WTC11 (cell line): Measurements from ENCODE around the gene PRR33. TPM values are rescaled to one million over a fixed set of nuclear protein-coding genes. Genes with fewer than 3 reads are reported as not detected.

Source experiments
- ATAC-seq: fragments of 200-7000 bp; cut with Tn5 transposase; 2 replicates; pipeline ENCODE4 v1.10.0; 2021; ENCODE audit warnings: mild to moderate bottlenecking, moderate library complexity
- CTCF ChIA-PET: fragments of 300-600 bp; sonication (Branson Sonifier 250); formaldehyde crosslinking; loops from one replicate; lab custom pipeline; 2021; ENCODE audit warnings: antibody characterized with exemption; lab: Charles Lee
- POLR2A ChIA-PET: fragments of 350-600 bp; sonication (Branson Sonifier 250); formaldehyde crosslinking; loops from one replicate; lab custom pipeline; 2021; ENCODE audit warnings: antibody characterized with exemption; lab: Charles Lee
- DNase-seq: peaks from one replicate; pipeline ENCODE4 v3.0.0; 2021; ENCODE audit warnings: low spot score
- H3K27ac Mint-ChIP-seq: 2 replicates; pipeline ENCODE4 v1.8.0; 2021; ENCODE audit warnings: mixed read lengths
- H3K27me3 Mint-ChIP-seq: 2 replicates; pipeline ENCODE4 v1.8.0; 2021; ENCODE audit warnings: low read depth, mild to moderate bottlenecking, moderate library complexity, mixed read lengths
- H3K36me3 Mint-ChIP-seq: 2 replicates; pipeline ENCODE4 v1.8.0; 2021; ENCODE audit warnings: mixed read lengths
- H3K4me1 Mint-ChIP-seq: 2 replicates; pipeline ENCODE4 v1.8.0; 2022; ENCODE audit warnings: mixed read lengths
- H3K4me3 Mint-ChIP-seq: 2 replicates; pipeline ENCODE4 v1.8.0; 2021; ENCODE audit warnings: mild to moderate bottlenecking, moderate library complexity, mixed read lengths
- H3K9me3 Mint-ChIP-seq: 2 replicates; pipeline ENCODE4 v1.8.0; 2021; ENCODE audit warnings: mixed read lengths
- CREM ChIP-seq: sonication (generic); formaldehyde crosslinking; IDR thresholded peaks from 2 replicates; pipeline ENCODE4 v1.8.1; 2022; ENCODE audit warnings: mild to moderate bottlenecking, missing genetic modification reagents, moderate library complexity
- GABPB1 ChIP-seq: sonication (generic); formaldehyde crosslinking; IDR thresholded peaks from 2 replicates; pipeline ENCODE4 v1.8.1; 2023; ENCODE audit warnings: mild to moderate bottlenecking, missing genetic modification reagents
- HMGA2 ChIP-seq: fragments of 250-450 bp; sonication (Bioruptor Pico); IDR thresholded peaks from 2 replicates; pipeline ENCODE4 v1.4.0; 2021; ENCODE audit warnings: mild to moderate bottlenecking, moderate library complexity
- IRF1 ChIP-seq: sonication (generic); formaldehyde crosslinking; IDR thresholded peaks from 2 replicates; pipeline ENCODE4 v1.8.0; 2023; ENCODE audit warnings: missing genetic modification reagents
- MAX ChIP-seq: sonication (generic); formaldehyde crosslinking; IDR thresholded peaks from 2 replicates; pipeline ENCODE4 v1.8.0; 2022; ENCODE audit warnings: mild to moderate bottlenecking, missing genetic modification reagents
- MYBL2 ChIP-seq: sonication (generic); formaldehyde crosslinking; IDR thresholded peaks from 2 replicates; pipeline ENCODE4 v1.8.1; 2023; ENCODE audit warnings: mild to moderate bottlenecking, moderate library complexity, missing genetic modification reagents
- NFYB ChIP-seq: sonication (generic); formaldehyde crosslinking; conservative IDR thresholded peaks from 2 replicates; pipeline ENCODE4 v1.8.0; 2022; ENCODE audit warnings: low read depth, missing genetic modification reagents
- NR2C2 ChIP-seq: sonication (generic); formaldehyde crosslinking; IDR thresholded peaks from 2 replicates; pipeline ENCODE4 v1.8.0; 2022; ENCODE audit warnings: mild to moderate bottlenecking, missing genetic modification reagents
- SMAD3 ChIP-seq: sonication (generic); formaldehyde crosslinking; IDR thresholded peaks from 2 replicates; pipeline ENCODE4 v1.8.0; 2022; ENCODE audit warnings: missing genetic modification reagents, mild to moderate bottlenecking, borderline replicate concordance
- SMAD4 ChIP-seq: sonication (generic); formaldehyde crosslinking; IDR thresholded peaks from 2 replicates; pipeline ENCODE4 v1.8.0; 2022; ENCODE audit warnings: mild to moderate bottlenecking, missing genetic modification reagents
- TP53 ChIP-seq: sonication (generic); formaldehyde crosslinking; IDR thresholded peaks from 2 replicates; pipeline ENCODE4 v1.8.1; 2023; ENCODE audit warnings: mild to moderate bottlenecking, missing genetic modification reagents
- ZNF121 ChIP-seq: sonication (generic); formaldehyde crosslinking; IDR thresholded peaks from 2 replicates; pipeline ENCODE4 v1.8.0; 2023; ENCODE audit warnings: missing genetic modification reagents
- ZNF138 ChIP-seq: sonication (generic); formaldehyde crosslinking; conservative IDR thresholded peaks from 2 replicates; pipeline ENCODE4 v1.8.1; 2022; ENCODE audit warnings: mild to moderate bottlenecking, moderate library complexity, missing genetic modification reagents
- ZNF396 ChIP-seq: fragments of 250-450 bp; sonication (Bioruptor Pico); IDR thresholded peaks from 2 replicates; pipeline ENCODE4 v1.8.0; 2021; ENCODE audit warnings: mild to moderate bottlenecking, moderate library complexity, borderline replicate concordance
- total RNA-seq: library from RNA; stranded (reverse); gene quantifications from 3 replicates; pipeline ENCODE4 v1.2.3, GENCODE V29; 2021
- TF ChIP-seq, protein P1 (sequence below): fragments of 250-450 bp; sonication (Bioruptor Pico); IDR thresholded peaks from 2 replicates; pipeline ENCODE4 v1.9.0; 2021; ENCODE audit warnings: mild to moderate bottlenecking, borderline replicate concordance
- TF ChIP-seq, protein P2 (sequence below): sonication (generic); formaldehyde crosslinking; IDR thresholded peaks from 2 replicates; pipeline ENCODE4 v1.8.1; 2023; ENCODE audit warnings: mild to moderate bottlenecking, moderate library complexity, missing genetic modification reagents
- TF ChIP-seq, protein P3 (sequence below): sonication (generic); formaldehyde crosslinking; IDR thresholded peaks from 2 replicates; pipeline ENCODE4 v1.8.1; 2022; ENCODE audit warnings: mild to moderate bottlenecking, moderate library complexity, missing genetic modification reagents
- TF ChIP-seq, protein P4 (sequence below): sonication (generic); formaldehyde crosslinking; conservative IDR thresholded peaks from 2 replicates; pipeline ENCODE4 v1.8.1; 2022; ENCODE audit warnings: mild to moderate bottlenecking, missing genetic modification reagents
- TF ChIP-seq, protein P5 (sequence below): sonication (generic); formaldehyde crosslinking; IDR thresholded peaks from 2 replicates; pipeline ENCODE4 v1.8.1; 2022; ENCODE audit warnings: low read depth, mild to moderate bottlenecking, moderate library complexity, missing genetic modification reagents, borderline replicate concordance
- TF ChIP-seq, protein P6 (sequence below): sonication (generic); formaldehyde crosslinking; IDR thresholded peaks from 2 replicates; pipeline ENCODE4 v1.8.1; 2023; ENCODE audit warnings: mild to moderate bottlenecking, missing genetic modification reagents

The PRR33 gene
- total RNA-seq, 1 experiment from 2014 or later: not detected

DNA sequence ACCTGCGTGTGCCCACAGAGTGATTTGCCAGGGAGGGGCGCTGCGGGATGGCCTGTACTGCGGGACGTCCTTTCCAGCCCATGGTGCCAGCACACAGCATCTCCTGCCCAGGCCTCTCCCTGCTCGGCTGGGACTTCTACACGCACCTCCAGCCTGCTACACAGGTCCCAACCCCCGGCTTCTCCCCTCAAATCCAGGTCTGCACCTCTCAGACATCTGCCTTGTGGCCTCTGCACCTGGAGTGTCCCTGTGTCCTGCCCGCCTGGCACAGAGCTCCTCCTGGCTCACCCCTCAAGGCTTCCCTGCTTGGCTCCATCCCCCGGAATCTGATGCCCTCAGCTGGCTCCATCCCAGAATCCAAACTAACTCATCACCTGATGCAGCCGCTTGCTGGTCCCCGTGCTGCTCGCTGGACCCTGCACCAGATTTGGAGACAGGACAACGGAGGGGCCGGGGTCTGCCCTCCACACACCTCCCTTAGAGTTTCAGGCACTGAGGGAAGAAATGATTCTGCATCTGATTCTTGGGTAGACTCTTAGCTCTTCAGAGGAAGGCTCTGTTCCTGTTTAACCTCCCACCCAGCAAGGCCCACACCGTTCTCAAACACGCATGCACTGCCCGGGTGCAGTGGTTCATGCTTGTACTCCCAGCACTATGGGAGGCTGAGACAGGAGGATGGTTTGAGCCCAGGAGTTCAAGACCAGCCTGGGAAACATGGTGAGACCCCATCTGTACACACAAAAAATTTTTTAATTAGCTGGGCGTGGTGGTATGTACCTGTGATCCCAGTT is 42.9 kb downstream of the PRR33 start:
- ATAC-seq: no peak
- POLR2A ChIA-PET: interaction anchor here (0.7 kb wide), 1 partner anchor 16 kb away, joined by 3 read pairs; no protein-coding TSS in a partner anchor
- Mint-ChIP-seq H3K27me3 (peaks cover 2% of the 10 kb centered on the region; the same call in 1 of the 2 replicates), H3K9me3 (no peaks in the 10 kb centered on the region), H3K4me1 (no peaks in the 10 kb centered on the region), H3K4me3 (no peak overlapping the region), H3K36me3 (no peaks in the 10 kb centered on the region)
- no peak for TF ChIP-seq GABPB1 (CRISPR knock-in tag)
- TF ChIP-seq, protein P1, sequence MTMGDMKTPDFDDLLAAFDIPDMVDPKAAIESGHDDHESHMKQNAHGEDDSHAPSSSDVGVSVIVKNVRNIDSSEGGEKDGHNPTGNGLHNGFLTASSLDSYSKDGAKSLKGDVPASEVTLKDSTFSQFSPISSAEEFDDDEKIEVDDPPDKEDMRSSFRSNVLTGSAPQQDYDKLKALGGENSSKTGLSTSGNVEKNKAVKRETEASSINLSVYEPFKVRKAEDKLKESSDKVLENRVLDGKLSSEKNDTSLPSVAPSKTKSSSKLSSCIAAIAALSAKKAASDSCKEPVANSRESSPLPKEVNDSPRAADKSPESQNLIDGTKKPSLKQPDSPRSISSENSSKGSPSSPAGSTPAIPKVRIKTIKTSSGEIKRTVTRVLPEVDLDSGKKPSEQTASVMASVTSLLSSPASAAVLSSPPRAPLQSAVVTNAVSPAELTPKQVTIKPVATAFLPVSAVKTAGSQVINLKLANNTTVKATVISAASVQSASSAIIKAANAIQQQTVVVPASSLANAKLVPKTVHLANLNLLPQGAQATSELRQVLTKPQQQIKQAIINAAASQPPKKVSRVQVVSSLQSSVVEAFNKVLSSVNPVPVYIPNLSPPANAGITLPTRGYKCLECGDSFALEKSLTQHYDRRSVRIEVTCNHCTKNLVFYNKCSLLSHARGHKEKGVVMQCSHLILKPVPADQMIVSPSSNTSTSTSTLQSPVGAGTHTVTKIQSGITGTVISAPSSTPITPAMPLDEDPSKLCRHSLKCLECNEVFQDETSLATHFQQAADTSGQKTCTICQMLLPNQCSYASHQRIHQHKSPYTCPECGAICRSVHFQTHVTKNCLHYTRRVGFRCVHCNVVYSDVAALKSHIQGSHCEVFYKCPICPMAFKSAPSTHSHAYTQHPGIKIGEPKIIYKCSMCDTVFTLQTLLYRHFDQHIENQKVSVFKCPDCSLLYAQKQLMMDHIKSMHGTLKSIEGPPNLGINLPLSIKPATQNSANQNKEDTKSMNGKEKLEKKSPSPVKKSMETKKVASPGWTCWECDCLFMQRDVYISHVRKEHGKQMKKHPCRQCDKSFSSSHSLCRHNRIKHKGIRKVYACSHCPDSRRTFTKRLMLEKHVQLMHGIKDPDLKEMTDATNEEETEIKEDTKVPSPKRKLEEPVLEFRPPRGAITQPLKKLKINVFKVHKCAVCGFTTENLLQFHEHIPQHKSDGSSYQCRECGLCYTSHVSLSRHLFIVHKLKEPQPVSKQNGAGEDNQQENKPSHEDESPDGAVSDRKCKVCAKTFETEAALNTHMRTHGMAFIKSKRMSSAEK (CRISPR knock-in tag): no peak
- TF ChIP-seq, protein P2, sequence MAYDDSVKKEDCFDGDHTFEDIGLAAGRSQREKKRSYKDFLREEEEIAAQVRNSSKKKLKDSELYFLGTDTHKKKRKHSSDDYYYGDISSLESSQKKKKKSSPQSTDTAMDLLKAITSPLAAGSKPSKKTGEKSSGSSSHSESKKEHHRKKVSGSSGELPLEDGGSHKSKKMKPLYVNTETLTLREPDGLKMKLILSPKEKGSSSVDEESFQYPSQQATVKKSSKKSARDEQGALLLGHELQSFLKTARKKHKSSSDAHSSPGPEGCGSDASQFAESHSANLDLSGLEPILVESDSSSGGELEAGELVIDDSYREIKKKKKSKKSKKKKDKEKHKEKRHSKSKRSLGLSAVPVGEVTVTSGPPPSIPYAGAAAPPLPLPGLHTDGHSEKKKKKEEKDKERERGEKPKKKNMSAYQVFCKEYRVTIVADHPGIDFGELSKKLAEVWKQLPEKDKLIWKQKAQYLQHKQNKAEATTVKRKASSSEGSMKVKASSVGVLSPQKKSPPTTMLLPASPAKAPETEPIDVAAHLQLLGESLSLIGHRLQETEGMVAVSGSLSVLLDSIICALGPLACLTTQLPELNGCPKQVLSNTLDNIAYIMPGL (CRISPR knock-in tag): no peak
- no peak for TF ChIP-seq NR2C2 (CRISPR knock-in tag)
- TF ChIP-seq, protein P3, sequence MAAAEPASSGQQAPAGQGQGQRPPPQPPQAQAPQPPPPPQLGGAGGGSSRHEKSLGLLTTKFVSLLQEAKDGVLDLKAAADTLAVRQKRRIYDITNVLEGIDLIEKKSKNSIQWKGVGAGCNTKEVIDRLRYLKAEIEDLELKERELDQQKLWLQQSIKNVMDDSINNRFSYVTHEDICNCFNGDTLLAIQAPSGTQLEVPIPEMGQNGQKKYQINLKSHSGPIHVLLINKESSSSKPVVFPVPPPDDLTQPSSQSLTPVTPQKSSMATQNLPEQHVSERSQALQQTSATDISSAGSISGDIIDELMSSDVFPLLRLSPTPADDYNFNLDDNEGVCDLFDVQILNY (CRISPR knock-in tag): no peak
- TF ChIP-seq HMGA2 (CRISPR knock-in tag): no peak
- TF ChIP-seq IRF1 (CRISPR knock-in tag): no peak
- TF ChIP-seq ZNF396: no peak
- TF ChIP-seq ZNF138 (CRISPR knock-in tag): no peak
- TF ChIP-seq MYBL2: no peak
- TF ChIP-seq, protein P4, sequence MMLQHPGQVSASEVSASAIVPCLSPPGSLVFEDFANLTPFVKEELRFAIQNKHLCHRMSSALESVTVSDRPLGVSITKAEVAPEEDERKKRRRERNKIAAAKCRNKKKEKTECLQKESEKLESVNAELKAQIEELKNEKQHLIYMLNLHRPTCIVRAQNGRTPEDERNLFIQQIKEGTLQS (CRISPR knock-in tag): no peak
- no peak for TF ChIP-seq SMAD3
- TF ChIP-seq MAX (CRISPR knock-in tag): no peak
- no peak for TF ChIP-seq ZNF121 (CRISPR knock-in tag)
- TF ChIP-seq SMAD4: no peak
- no peak for TF ChIP-seq NFYB
- no peak for TF ChIP-seq TP53 (CRISPR knock-in tag)
- TF ChIP-seq, protein P5, sequence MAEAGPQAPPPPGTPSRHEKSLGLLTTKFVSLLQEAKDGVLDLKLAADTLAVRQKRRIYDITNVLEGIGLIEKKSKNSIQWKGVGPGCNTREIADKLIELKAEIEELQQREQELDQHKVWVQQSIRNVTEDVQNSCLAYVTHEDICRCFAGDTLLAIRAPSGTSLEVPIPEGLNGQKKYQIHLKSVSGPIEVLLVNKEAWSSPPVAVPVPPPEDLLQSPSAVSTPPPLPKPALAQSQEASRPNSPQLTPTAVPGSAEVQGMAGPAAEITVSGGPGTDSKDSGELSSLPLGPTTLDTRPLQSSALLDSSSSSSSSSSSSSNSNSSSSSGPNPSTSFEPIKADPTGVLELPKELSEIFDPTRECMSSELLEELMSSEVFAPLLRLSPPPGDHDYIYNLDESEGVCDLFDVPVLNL (CRISPR knock-in tag): no peak
- TF ChIP-seq, protein P6, sequence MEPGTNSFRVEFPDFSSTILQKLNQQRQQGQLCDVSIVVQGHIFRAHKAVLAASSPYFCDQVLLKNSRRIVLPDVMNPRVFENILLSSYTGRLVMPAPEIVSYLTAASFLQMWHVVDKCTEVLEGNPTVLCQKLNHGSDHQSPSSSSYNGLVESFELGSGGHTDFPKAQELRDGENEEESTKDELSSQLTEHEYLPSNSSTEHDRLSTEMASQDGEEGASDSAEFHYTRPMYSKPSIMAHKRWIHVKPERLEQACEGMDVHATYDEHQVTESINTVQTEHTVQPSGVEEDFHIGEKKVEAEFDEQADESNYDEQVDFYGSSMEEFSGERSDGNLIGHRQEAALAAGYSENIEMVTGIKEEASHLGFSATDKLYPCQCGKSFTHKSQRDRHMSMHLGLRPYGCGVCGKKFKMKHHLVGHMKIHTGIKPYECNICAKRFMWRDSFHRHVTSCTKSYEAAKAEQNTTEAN: no peak
- TF ChIP-seq CREM (CRISPR knock-in tag): no peak
- TF ChIP-seq, all 79 proteins: peak for 0
- CTCF ChIA-PET: interaction anchor here (0.9 to 3.6 kb wide), 10 partner anchors 15 to 307 kb away, joined by 3 to 21 read pairs (median 12); partner anchors contain the start of gene SYT8
- H3K27ac Mint-ChIP-seq: no peak overlapping the region
- no peak for DNase-seq
